GM21528 (cell line): ENCODE results near the gene TMA7.
"Not testable (repeated sequence)": the region's sequence is repeated elsewhere in the genome, so short reads cannot be mapped to it uniquely, and the experiment has no call there.

Experiments
- ATAC-seq: cut with Tn5 transposase; IDR thresholded peaks from one replicate; pipeline ENCODE4 v1.9.1; 2021; ENCODE audit warnings: mild to moderate bottlenecking, moderate library complexity; ENCODE audit not compliant: unreplicated experiment, low FRiP score

Gene TMA7

GRCh38 chr3:48465531-48466378 is 25.7 kb downstream of the TMA7 start:
- peak; percentile 66 for ATAC-seq

GRCh38 chr3:48466386-48467109 is 26.5 kb downstream of the TMA7 start:
- ATAC-seq = peak; percentile 10

GRCh38 chr3:48467110-48467454 is 27.0 kb downstream of the TMA7 start:
- ATAC-seq = no peak

- ATAC-seq = no peak
Measured at GRCh38 chr3:48467473-48468267, 27.6 kb downstream of the TMA7 start.

- ATAC-seq = no peak
Measured at GRCh38 chr3:48468329-48468731, 28.3 kb downstream of the TMA7 start.

- ATAC-seq = no peak
Measured at GRCh38 chr3:48469046-48469915, 29.2 kb downstream of the TMA7 start.

- ATAC-seq = no peak
Measured at GRCh38 chr3:48470286-48470685, 30.2 kb downstream of the TMA7 start.

GRCh38 chr3:48472673-48472922 is 32.5 kb downstream of the TMA7 start:
- no peak for ATAC-seq

GRCh38 chr3:48472923-48473616 is 33.0 kb downstream of the TMA7 start:
- ATAC-seq = peak; percentile 72

- ATAC-seq = no peak
Measured at GRCh38 chr3:48473617-48473952, 33.5 kb downstream of the TMA7 start.

GRCh38 chr3:48474031-48474430 is 34.0 kb downstream of the TMA7 start:
- ATAC-seq = not testable (repeated sequence)

GRCh38 chr3:48474619-48475018 is 34.6 kb downstream of the TMA7 start:
- no peak for ATAC-seq

- ATAC-seq = no peak
Measured at GRCh38 chr3:48475188-48475587, 35.1 kb downstream of the TMA7 start.

GRCh38 chr3:48476426-48477053 is 36.5 kb downstream of the TMA7 start:
- no peak for ATAC-seq

GRCh38 chr3:48477959-48478520 is 38.0 kb downstream of the TMA7 start:
- no peak for ATAC-seq

GRCh38 chr3:48478626-48479555 is 38.8 kb downstream of the TMA7 start:
- ATAC-seq = no peak

GRCh38 chr3:48480891-48481290 is 40.8 kb downstream of the TMA7 start:
- not testable (repeated sequence) for ATAC-seq

GRCh38 chr3:48482822-48483221 is 42.8 kb downstream of the TMA7 start:
- ATAC-seq = not testable (repeated sequence)
